ENCODE measurements around the gene GLI1. TPM values are rescaled to one million over a fixed set of nuclear protein-coding genes. Genes with fewer than 3 reads are reported as not detected.

Gene GLI1
- total and polyA plus RNA-seq, 2 of the 13 experiments (the other 11 are each of a cell fraction or from before 2014, with no cell fraction given), result 0.09 to 0.20 TPM

DNA sequence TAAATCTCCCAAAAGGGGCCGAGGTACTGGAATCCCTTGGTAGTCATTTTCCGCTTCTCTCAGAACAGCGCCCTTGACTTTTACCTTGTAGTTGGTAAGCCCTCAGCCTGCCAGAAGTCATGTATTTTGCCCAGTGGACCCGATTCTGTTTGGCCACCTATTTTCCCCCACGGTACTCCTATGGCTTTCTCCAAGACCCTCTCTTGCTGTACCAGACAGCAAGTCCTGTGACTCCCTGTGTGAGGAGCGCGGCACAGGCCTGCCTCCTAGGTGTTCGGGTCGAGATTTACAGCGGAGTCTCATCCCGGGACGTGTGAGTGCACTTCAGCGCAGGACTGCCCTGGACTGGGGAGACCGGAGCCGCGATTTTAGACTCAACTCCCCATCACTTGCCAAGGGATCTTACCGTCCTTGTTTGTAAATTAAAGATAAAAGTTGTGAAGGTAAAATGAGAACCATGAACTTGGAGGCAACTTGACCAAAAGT, 62.0 kb downstream of the GLI1 start (continued):
- TF ChIP-seq, protein P1, sequence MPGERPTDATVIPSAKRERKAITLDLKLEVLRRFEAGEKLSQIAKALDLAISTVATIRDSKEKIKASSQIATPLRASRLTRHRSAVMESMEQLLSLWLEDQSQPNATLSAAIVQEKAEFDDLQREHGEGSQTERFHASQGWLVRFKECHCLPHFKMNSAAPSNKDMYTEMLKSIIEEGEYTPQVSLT (CRISPR knock-in tag; IDR thresholded peaks at IDR 0.05; ENCODE audit: borderline replicate concordance, low read depth), result no peak
- TF ChIP-seq TP53 (CRISPR knock-in tag; conservative IDR thresholded peaks at IDR 0.05), result no peak
- TF ChIP-seq EHMT2 (IDR thresholded peaks at IDR 0.05; ENCODE audit: borderline replicate concordance, low read depth, low read length), result no peak
- no peak for TF ChIP-seq HHEX (CRISPR knock-in tag; IDR thresholded peaks at IDR 0.05)
- no peak for TF ChIP-seq NFE2L1 (CRISPR knock-in tag; IDR thresholded peaks at IDR 0.05; ENCODE audit: borderline replicate concordance)
- TF ChIP-seq ZFY (CRISPR knock-in tag; IDR thresholded peaks at IDR 0.05), result no peak
- no peak for TF ChIP-seq ZNF652 (CRISPR knock-in tag; IDR thresholded peaks at IDR 0.05; ENCODE audit: borderline replicate concordance, low read depth)
- TF ChIP-seq, protein P2, sequence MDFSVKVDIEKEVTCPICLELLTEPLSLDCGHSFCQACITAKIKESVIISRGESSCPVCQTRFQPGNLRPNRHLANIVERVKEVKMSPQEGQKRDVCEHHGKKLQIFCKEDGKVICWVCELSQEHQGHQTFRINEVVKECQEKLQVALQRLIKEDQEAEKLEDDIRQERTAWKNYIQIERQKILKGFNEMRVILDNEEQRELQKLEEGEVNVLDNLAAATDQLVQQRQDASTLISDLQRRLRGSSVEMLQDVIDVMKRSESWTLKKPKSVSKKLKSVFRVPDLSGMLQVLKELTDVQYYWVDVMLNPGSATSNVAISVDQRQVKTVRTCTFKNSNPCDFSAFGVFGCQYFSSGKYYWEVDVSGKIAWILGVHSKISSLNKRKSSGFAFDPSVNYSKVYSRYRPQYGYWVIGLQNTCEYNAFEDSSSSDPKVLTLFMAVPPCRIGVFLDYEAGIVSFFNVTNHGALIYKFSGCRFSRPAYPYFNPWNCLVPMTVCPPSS (IDR thresholded peaks at IDR 0.05), result no peak
- TF ChIP-seq, protein P3, sequence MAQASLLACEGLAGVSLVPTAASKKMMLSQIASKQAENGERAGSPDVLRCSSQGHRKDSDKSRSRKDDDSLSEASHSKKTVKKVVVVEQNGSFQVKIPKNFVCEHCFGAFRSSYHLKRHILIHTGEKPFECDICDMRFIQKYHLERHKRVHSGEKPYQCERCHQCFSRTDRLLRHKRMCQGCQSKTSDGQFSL (CRISPR knock-in tag; IDR thresholded peaks at IDR 0.05), result no peak
- no peak for TF ChIP-seq KDM5A (IDR thresholded peaks at IDR 0.05; ENCODE audit: borderline replicate concordance, low read length)
- TF ChIP-seq, protein P4, sequence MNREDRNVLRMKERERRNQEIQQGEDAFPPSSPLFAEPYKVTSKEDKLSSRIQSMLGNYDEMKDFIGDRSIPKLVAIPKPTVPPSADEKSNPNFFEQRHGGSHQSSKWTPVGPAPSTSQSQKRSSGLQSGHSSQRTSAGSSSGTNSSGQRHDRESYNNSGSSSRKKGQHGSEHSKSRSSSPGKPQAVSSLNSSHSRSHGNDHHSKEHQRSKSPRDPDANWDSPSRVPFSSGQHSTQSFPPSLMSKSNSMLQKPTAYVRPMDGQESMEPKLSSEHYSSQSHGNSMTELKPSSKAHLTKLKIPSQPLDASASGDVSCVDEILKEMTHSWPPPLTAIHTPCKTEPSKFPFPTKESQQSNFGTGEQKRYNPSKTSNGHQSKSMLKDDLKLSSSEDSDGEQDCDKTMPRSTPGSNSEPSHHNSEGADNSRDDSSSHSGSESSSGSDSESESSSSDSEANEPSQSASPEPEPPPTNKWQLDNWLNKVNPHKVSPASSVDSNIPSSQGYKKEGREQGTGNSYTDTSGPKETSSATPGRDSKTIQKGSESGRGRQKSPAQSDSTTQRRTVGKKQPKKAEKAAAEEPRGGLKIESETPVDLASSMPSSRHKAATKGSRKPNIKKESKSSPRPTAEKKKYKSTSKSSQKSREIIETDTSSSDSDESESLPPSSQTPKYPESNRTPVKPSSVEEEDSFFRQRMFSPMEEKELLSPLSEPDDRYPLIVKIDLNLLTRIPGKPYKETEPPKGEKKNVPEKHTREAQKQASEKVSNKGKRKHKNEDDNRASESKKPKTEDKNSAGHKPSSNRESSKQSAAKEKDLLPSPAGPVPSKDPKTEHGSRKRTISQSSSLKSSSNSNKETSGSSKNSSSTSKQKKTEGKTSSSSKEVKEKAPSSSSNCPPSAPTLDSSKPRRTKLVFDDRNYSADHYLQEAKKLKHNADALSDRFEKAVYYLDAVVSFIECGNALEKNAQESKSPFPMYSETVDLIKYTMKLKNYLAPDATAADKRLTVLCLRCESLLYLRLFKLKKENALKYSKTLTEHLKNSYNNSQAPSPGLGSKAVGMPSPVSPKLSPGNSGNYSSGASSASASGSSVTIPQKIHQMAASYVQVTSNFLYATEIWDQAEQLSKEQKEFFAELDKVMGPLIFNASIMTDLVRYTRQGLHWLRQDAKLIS (CRISPR knock-in tag; IDR thresholded peaks at IDR 0.05), result no peak
- TF ChIP-seq PHB2 (IDR thresholded peaks at IDR 0.05; ENCODE audit: partially characterized antibody), result no peak
- TF ChIP-seq ZSCAN9 (CRISPR knock-in tag; IDR thresholded peaks at IDR 0.05; ENCODE audit: borderline replicate concordance), result no peak
- no peak for TF ChIP-seq ETV5 (CRISPR knock-in tag; IDR thresholded peaks at IDR 0.05; ENCODE audit: borderline replicate concordance)
- TF ChIP-seq MXI1 (IDR thresholded peaks at IDR 0.05; ENCODE audit: borderline replicate concordance, low read depth, low read length), result peak; percentile 10; the same call in 1 of the 3 replicates
- no peak for TF ChIP-seq PLRG1 (conservative IDR thresholded peaks at IDR 0.05)
- TF ChIP-seq, protein P5, sequence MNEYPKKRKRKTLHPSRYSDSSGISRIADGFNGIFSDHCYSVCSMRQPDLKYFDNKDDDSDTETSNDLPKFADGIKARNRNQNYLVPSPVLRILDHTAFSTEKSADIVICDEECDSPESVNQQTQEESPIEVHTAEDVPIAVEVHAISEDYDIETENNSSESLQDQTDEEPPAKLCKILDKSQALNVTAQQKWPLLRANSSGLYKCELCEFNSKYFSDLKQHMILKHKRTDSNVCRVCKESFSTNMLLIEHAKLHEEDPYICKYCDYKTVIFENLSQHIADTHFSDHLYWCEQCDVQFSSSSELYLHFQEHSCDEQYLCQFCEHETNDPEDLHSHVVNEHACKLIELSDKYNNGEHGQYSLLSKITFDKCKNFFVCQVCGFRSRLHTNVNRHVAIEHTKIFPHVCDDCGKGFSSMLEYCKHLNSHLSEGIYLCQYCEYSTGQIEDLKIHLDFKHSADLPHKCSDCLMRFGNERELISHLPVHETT (CRISPR knock-in tag; conservative IDR thresholded peaks at IDR 0.05), result no peak
- no peak for TF ChIP-seq ISL2 (CRISPR knock-in tag; IDR thresholded peaks at IDR 0.05)
- TF ChIP-seq SMYD3 (CRISPR knock-in tag; IDR thresholded peaks at IDR 0.05), result no peak
- TF ChIP-seq ZNF788 (CRISPR knock-in tag; IDR thresholded peaks at IDR 0.05; ENCODE audit: borderline replicate concordance), result no peak
- no peak for TF ChIP-seq ZNF235 (CRISPR knock-in tag; IDR thresholded peaks at IDR 0.05; ENCODE audit: borderline replicate concordance)
- no peak for TF ChIP-seq MYC (CRISPR knock-in tag; IDR thresholded peaks at IDR 0.05; ENCODE audit: borderline replicate concordance)
- TF ChIP-seq EED (CRISPR knock-in tag; IDR thresholded peaks at IDR 0.05), result no peak
- no peak; the same call in 1 of the 2 replicates for TF ChIP-seq PHF8 (CRISPR knock-in tag; IDR thresholded peaks at IDR 0.05)
- TF ChIP-seq ZNF615 (CRISPR knock-in tag; IDR thresholded peaks at IDR 0.05; ENCODE audit: borderline replicate concordance), result no peak

Data from HepG2 (cell line).